ENCODE measurements around the gene MASTL.

Gene MASTL

GRCh38 chr10:27188259-27188658 lies 33.1 kb downstream of the MASTL start:
- TF ChIP-seq REST (IDR thresholded peaks at IDR 0.05; ENCODE audit: insufficient read depth in 1 of 2, low read depth in 2 of 2, low read length in 2 of 2) (no peak), TAF1 (IDR thresholded peaks at IDR 0.05; ENCODE audit: borderline replicate concordance, insufficient read depth, low read length) (no peak), SIN3A (IDR thresholded peaks at IDR 0.05; ENCODE audit: borderline replicate concordance, insufficient read depth, low read length) (no peak), FOXP2 (optimal IDR thresholded peaks at IDR 0.05; ENCODE audit: borderline replicate concordance, extremely low read depth, extremely low read length, insufficient read depth) (no peak), POLR2AphosphoS5 (IDR thresholded peaks at IDR 0.05; ENCODE audit: low read depth, low read length) (no peak)

DNA sequence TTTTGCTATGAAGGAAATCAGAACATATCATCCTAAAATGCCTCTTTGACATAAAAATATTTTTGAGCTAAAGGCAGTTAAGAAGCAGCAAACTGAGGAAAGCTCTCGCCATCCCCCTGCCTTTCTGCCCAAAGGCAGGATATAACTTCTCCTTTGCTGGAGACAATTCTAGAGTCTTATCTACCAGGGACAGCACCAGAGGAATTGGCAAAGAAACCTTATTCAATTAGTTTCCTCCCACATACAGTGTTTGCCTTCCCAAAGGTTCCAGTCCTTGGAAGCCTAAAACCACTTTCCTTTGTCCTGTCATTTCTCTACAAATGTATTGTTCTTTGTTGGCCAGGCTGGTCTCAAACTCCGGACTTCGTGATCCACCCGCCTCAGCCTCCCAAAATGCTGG lies 33.7 kb downstream of the MASTL start:
- no peak for TF ChIP-seq POLR2AphosphoS5 (IDR thresholded peaks at IDR 0.05; ENCODE audit: low read depth, low read length)
- no peak for TF ChIP-seq TAF1 (IDR thresholded peaks at IDR 0.05; ENCODE audit: borderline replicate concordance, insufficient read depth, low read length)
- TF ChIP-seq SIN3A (IDR thresholded peaks at IDR 0.05; ENCODE audit: borderline replicate concordance, insufficient read depth, low read length): no peak
- TF ChIP-seq REST (IDR thresholded peaks at IDR 0.05; ENCODE audit: insufficient read depth in 1 of 2, low read depth in 2 of 2, low read length in 2 of 2): peak; percentile 58 to 86; a peak in 3 of 4 replicates
- TF ChIP-seq FOXP2 (optimal IDR thresholded peaks at IDR 0.05; ENCODE audit: borderline replicate concordance, extremely low read depth, extremely low read length, insufficient read depth): no peak

DNA sequence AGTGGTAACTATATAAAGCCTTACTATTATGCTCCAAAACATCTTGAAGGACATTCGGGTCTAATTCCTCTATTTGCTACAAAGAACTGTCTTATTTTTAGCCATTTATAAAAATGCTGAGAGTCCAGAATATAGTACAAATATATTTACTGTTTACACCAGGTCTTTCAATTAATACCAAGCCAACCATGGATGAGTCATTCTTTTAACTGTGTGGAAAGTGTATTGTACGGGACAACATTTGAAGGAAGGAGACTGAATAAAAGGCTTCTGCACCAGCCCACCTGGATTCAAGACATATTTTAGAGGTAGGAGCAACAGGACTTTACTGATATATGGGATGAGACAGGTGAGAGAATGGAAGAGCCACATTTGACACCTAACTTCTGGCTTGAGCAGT lies 35.4 kb downstream of the MASTL start:
- TF ChIP-seq FOXP2 (optimal IDR thresholded peaks at IDR 0.05; ENCODE audit: borderline replicate concordance, extremely low read depth, extremely low read length, insufficient read depth): no peak
- no peak for TF ChIP-seq REST (IDR thresholded peaks at IDR 0.05; ENCODE audit: insufficient read depth in 1 of 2, low read depth in 2 of 2, low read length in 2 of 2)
- TF ChIP-seq TAF1 (IDR thresholded peaks at IDR 0.05; ENCODE audit: borderline replicate concordance, insufficient read depth, low read length): no peak
- no peak for TF ChIP-seq POLR2AphosphoS5 (IDR thresholded peaks at IDR 0.05; ENCODE audit: low read depth, low read length)

GRCh38 chr10:27192284-27192683 lies 37.1 kb downstream of the MASTL start:
- TF ChIP-seq TAF1 (IDR thresholded peaks at IDR 0.05; ENCODE audit: borderline replicate concordance, insufficient read depth, low read length) (no peak), REST (IDR thresholded peaks at IDR 0.05; ENCODE audit: insufficient read depth in 1 of 2, low read depth in 2 of 2, low read length in 2 of 2) (no peak), SIN3A (IDR thresholded peaks at IDR 0.05; ENCODE audit: borderline replicate concordance, insufficient read depth, low read length) (no peak), FOXP2 (optimal IDR thresholded peaks at IDR 0.05; ENCODE audit: borderline replicate concordance, extremely low read depth, extremely low read length, insufficient read depth) (no peak), POLR2AphosphoS5 (IDR thresholded peaks at IDR 0.05; ENCODE audit: low read depth, low read length) (no peak)
